HG03064 (cell line): ENCODE results near the gene ZNF581.
A peak's percentile ranks its signal among the peaks of the same experiment; 100 is the strongest.

ENCODE experiments used
- ATAC-seq: cut with Tn5 transposase; IDR thresholded peaks from one replicate; pipeline ENCODE4 v1.9.1; 2021; ENCODE audit warnings: low read depth; ENCODE audit not compliant: unreplicated experiment

Gene ZNF581

DNA sequence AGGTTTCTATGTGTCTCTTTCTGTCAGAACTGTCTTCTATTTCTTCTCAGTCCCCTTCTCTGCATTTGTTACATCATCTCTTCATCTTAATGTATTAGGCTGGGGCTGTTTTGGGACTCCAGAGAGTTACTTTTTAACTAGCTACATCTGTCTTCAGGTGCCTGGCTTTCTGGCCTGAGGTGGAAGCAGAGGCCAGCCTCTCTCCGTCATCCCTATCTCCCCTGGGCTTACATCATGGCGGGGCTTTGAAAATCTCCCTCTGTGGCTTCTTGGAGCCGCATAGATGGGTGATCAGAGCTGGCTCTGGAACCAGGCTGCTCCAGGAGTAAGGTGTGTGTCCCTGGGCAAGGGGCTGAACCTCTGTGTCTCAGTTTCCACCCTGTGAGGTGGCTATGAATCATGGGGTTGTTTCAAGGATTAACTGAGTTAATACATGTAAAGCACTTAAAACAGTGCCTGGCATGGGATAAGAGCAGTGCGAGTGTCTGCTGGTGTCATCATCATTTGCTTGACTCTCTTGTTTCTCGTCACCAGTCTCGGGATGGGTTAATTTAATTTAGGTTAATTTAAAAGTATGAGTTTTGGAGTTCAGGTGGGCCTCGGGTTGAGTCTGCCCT lies 33.5 kb downstream of the ZNF581 start:
- no peak for ATAC-seq

DNA sequence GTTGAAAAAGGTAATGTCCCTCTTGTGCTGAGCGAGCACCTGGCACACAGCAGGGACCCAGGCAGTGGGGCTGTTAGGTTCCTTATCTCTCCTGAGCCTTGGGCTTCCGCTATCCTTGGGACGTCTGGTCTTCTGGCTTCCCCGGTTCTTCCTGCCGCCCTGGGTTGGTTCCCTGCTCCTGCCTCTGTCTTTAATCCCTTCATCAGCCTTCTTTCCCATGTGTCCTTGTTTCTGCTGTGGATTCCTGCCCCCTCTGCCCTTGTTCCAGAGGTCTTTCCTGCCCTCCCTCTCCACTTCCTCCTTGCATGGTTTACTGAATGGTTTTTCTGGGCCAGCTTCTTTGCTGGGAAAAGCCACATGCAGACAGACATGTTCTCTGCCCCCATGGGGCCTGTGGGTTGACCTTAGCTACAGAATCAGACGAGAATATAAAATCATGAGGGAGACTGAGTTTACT lies 34.2 kb downstream of the ZNF581 start:
- no peak for ATAC-seq

DNA sequence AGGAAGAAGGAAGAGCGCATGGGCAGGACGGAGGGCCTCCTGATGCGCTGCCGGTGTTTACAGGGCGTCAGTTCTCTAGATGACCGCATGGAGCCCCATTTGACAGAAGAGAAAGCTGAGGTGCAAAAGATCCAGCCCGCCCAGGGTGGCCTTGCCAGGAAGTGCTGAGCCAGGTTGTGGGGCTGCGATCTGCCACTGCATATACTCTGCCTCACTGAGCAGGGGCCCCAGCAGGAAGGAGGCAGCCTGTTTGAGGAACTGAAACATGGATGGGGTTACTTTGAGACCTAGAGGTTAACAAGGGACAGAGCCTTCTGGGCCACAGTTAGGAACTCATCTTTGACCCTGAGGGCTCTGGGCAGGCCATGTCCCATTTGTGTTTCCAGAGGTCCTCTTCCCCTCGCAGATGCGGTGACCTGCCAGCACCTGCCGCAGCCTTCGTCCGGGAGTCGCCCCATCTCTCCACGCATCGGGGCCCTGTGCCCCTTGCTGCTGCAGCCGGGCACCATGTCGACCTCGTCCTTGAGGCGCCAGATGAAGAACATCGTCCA lies 34.7 kb downstream of the ZNF581 start:
- ATAC-seq: peak; percentile 57

DNA sequence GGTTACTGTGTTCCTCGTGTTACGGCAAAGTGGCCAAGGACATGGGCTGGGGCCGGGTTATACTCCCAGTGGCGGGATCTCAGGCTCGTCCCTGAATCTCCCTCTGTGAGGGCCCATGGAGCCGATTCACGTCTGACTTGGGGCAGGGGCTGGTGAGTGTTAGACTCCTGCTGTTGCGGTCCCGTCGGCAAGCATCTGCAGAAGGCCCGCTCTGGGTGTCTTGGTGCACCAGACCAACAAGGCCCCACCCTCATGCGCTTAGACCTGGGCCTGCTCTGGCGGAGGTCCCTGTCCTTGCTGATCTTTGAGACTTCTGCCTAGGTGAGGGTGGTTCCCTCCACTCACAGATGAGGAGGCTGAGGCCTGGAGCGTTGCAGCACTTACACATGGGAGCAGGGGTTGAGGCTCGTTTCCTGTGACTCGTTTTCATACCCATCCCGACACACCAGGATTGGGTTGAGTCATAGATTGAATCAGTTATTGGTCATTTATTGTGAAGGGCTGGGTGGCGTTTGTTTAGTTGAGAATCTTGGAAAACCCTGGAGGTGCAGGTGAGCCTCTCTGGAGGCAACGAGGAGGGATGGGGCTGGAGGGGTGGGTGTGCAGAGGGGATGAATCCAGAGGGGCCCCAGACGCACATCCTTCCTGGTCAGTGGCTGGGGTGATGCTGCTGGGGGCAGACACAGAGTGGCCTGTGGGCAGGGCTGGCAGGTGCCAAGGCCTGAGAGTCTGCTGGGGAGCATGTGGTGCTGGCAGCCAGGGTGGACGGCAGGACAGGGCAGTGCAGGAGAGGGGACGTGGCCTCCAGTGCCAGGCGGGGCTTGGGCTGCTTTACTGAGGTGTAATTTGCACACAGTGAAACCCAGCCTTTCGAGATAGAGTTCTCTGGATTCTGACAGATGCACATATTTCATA lies 36.2 kb downstream of the ZNF581 start:
- no peak for ATAC-seq

DNA sequence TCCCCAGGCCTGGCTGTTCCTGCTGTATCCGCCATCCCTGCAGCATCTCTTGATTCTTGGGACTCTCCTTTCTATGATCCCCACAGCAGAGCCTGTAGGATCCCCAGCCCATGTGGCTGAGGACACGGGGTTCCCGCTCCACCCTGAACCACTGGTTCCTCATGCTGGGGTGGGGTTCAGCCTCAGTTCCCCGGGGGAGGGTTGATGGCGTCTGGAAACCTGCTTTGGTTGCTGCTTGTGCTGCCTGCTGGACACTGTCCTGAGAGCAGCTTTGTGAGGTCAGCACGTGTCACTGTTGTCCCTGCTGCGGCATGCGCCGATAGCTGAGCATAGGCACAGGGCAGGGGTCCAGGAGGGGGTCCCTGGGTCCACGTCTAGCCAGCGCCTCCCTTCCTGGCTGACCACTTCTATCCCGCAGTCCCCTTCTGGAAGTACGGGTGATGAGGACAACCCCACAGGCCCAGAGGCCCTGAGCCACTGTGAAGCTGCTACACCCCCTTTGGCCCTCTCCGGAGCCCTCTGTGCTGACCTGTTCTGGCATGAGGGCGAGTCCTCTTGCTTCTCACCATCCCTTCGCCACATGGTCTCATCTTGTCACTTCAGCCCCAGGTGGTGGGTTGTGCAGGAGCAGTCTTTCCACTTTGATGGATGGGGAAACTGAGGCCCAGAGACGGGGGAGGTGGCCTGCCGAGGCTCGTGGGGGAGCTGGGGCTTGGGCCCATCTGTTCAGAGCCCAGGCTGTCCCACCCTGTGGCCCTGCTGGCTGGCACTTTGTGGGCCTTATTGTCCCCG lies 37.1 kb downstream of the ZNF581 start:
- no peak for ATAC-seq

DNA sequence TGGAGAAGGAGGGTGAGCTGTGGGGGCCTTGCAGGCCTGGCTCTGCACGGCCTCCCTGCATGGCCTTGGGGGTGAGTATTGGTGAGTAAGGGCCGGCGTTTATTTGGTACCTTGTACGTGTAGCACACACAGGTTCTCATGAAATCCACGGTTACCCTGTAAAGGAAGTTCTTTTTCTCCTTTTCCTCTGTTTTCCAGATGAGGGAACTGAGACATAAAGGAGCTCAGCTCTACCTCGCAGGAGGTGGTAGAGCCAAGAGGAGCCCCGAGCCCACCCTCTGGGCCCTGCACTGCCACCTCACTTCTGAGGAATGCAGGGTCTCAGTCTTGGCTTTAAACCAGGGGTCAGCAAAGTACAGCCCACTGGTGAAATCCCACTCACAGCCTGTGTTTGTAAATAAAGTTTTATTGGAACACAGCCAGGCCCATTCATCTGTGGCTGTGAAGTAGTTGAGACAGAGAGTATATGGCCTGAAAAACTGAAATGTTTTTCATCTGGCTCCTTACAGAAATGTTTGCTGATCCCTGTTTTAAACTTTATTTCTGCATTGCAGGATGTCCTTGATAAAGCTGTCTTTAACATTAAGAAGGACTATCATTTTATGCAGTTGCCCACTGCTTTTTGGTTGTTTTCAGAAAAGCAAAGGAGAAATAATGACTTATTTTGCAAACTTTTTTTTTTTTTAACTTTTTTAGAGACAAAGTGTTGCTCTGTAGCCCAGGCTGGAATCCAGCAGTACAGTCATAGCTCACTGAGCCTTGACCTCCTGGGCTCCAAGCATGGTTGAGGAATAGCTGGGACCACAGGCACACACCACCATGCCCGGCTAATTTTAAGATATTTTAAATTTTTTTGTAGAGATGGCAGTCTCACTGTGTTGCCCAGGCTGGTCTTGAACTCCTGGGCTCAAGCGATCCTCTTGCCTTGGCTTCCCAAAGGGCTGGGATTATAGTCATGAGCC lies 38.0 kb downstream of the ZNF581 start:
- ATAC-seq: no peak

DNA sequence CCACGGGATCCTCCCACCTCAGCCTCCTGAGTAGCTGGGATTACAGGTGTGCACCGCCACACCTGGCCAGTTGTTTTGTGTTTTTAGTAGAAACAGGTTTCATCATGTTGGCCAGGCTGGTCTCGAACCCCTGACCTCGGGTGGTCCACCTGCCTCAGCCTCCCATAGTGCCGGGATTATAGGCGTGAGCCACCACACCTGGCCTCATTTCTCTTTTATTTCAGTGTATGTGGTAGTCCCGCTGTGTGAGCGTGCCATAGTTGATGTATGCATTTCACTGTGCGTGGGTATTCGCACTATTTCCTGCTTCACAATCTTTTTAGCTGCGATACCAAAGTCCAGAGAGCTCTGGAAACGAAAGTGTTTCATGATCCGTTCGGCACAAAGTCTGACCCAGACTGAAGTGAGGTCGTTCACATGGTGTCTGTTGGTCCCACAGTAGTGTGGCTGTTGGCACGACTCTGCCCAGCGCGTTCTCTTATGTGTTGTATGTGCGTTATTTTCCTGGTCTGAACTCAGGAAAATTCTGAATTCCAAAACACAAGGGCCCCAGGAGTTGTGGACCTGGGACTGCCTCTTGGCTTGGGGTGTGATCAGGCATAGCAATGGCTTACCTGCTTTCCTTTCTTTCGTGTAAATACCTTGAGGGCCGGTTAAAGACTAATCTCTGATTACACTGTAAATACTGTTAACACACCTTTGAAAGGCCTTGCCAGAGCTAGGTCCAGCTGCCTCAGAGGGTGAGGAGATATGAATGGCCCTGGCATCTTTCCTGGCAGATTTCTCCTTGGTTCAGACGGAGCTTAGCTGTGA lies 40.2 kb downstream of the ZNF581 start:
- ATAC-seq: no peak

DNA sequence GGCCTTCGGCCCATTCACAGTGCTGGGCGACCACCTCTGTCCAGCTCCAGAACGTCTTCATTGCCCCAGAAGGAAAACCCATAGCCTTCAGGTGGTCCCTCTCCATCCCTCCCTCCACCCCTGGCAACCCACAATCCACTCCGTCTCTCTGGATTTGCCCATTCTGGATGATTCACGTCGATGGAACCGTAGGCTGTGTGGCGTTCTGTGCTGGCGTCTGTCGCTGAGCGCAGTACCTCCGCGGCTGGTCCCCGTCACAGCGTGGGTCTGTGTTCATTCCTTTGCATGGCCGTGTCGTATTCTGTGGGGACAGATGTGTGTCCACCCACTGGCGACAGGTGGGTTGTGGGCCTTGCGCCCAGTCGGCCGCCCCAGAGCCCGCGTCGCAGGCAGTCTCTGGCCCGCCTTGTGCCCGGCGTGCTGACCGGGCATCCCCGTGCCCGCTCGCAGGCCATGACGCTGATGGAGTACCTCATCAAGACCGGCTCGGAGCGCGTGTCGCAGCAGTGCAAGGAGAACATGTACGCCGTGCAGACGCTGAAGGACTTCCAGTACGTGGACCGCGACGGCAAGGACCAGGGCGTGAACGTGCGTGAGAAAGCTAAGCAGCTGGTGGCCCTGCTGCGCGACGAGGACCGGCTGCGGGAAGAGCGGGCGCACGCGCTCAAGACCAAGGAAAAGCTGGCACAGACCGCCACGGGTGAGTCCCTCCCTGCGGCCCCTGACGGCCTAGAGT lies 41.7 kb downstream of the ZNF581 start:
- ATAC-seq: no peak

DNA sequence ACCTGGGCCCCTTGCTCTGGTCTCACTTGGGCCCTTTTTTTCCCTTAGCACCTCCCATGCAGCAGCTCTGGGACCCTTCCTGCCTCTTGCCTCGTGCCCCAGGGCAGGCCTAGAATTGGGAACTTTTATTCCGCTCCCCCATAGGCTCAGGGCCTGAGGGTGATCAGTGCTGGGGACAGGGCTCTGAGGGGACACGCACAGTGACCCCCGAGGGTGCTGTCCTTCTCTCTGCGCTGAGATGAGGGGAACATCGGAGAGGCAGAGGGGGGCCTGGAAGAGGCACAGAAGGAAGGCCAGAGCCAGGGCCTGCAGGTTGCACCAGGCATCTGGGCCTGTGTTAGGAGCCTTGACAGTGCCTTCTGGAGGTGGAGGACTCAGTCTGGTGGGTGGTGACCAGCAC lies 42.3 kb downstream of the ZNF581 start:
- no peak for ATAC-seq

DNA sequence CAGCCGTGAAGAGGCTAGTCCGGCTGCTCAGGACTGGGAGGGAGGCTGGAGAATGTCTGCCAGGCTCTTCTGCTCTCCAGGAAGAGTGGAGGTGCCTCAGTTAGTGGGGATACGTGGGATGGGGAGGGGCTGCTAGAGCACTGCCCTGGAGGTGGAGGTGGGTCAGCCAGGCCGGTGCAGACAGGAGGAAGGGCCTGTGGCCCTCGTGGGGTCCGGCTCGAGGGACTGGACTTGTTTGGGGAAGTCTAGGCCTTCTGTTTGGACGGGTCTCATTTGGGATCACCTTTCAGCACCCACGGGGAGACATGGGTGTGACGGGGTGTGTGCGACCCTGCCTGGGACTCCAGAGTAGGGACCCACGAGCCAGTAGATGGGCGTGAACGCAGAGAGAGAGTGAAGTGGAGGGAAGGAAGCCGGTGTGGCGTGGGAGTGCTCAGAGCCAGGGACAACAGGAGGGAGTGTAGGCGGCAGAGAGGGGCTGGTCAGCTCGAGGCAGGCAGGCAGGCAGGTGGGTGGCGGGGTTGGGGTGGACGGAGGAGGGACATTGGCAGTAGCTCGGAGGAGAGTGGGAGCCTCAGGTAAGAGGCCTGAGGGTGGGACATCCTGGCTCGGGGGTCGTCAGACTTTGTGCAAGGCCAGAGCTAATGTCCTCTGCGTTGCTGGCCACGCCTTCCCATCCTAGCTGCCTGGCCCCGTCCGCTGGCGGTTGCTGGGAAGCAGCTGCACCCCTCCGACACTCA lies 43.0 kb downstream of the ZNF581 start:
- no peak for ATAC-seq

DNA sequence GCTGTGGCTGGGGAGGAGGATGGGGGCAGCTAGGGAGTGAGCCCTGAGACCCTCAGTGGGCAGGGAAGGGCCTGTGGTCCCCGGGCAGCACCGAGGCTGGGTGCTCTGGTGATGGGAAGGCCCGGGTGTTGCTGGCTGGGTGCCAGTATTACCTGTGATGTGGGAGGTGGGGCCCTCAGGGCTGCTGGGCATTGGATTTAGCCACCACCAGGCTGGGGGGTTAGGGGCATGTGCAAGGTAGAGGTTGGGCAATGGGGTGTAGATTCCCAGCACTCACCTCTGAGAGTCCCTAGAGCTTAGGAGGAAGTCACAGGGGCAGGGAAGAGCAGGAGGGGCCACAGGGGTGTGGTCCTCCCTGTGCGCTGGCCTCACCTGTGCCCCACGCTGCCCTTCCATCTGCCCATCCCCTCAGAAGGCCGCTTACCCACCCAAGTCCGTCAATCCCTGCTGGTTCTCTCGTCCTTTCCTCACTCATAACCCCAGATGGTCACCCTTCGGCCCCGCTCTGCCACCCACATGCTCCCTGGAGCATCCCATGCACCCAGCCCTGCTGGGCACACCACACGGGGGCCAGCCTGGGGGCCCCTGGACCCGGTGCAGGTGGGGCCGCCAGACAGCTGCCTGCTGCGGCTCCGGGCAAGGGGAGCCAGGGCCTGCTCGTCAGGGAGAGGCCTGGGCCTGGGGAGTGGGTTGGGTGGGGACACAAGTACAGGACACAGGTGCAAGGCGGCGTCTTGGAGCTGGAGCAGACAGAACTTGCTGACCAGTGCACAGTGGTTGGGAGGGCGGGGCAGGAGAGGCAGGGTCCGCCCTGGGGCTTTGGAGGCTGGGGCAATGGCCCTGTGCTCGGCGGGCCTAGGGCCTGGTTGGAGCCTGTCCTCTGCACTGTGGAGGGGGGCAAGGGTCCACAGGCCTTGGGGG lies 44.1 kb downstream of the ZNF581 start:
- ATAC-seq: no peak

DNA sequence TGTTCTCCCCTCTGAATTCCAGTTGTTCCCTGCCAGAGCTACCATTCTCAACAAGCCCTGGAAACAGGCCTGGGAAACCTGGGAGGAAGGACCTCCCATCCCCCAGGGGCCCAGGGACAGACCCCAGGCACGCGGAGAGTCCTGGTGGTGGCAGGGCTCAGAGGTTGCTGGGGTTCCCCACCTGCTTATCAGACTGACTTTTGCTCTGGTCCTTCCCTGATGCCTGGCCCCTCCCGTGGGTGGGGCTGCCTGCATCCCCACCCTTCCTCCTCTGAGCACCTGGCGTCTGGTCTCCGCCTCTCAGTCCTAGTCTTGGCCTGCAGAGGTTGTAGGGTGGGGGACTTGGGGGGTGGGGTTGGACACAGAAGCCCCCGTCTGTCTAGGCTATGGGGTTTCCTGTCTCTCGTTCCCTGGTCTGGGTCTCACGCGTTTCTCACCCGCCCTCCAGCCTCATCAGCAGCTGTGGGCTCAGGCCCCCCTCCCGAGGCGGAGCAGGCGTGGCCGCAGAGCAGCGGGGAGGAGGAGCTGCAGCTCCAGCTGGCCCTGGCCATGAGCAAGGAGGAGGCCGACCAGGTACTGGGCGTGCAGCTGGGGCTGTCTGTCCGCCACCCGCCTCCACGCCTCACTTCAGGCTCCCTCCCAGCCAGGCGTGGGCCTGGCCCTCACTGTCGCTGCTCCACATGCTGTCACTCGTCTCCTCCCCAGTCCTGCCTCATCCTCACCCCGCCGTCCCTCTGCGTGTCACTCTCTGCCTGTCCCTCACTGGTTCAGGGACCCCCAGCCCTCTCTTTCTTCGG lies 45.2 kb downstream of the ZNF581 start:
- ATAC-seq: no peak

DNA sequence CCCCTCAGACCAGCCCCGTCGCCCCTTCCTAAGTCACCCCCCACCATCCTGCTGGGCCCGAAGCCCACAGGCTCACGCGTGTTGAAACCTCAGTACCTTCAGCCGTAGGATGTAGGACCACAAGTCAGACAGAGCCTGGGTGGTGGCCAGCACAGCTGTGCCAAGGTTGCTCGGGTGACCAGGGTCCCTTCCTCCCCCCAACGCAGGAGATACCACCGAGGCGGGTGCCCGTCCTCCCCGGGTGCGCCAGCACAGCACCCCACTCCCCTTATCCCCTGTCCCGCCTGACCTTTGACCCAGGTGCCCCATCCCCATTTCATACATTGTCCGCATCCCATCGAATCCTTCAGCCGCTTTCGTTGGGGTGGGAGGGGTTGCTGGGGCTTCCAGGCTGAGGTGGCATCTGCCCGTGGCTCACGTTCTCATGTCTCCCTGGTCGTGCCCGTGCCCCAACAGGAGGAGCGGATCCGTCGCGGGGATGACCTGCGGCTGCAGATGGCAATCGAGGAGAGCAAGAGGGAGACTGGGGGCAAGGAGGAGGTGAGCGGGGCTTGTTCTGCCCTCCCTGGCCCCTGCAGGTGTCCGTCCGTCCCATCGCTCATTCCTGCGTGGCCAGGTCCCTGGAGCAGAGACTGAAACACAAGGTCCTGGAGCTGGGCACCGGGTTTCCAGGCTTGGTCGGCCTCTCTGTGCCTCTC lies 46.1 kb downstream of the ZNF581 start:
- no peak for ATAC-seq

DNA sequence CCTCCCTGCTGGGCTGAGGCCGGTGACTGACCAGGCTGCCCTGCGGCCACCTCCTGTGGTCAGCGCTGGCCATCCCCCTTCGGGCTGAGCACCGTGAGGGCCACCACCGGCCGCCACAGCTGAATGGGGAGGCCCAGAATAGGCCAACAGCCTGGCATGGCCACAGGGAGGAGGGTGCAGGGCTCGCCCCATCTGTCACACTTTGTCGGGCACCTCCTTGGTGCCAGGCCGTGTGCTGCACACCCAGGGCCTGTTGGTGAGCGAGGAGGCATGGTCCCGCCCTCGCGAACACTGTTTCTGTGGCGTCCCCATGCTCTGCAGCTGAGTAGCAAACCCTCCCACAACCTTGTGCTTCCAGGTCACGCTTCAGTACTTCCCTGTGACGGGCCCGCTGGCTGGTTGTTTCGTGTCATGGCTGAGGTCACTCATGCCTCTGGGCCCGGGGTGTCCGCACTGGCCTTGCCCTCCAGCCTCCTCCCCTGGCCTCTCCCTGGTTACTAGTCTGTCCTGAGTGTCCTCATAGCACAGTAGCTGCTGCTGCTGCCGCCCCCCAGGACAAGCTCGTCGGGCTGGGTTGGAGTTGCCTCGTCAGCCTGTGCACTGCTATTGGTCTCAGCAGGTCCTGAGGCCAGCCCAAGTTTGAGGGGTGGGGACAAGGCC lies 46.8 kb downstream of the ZNF581 start:
- no peak for ATAC-seq
